Jurkat, Clone E6-1 (cell line): Measurements from ENCODE around the gene LRRC47.
"Not testable (repeated sequence)": the region's sequence is repeated elsewhere in the genome, so short reads cannot be mapped to it uniquely, and the experiment has no call there.

Experiments used
- DNase-seq: peaks from one replicate; pipeline ENCODE4 v3.0.0-alpha.2; 2011; ENCODE audit warnings: low read depth, low spot score
- H3K4me3 ChIP-seq: 2 replicates; pipeline ENCODE4 v1.5.1; 2011; ENCODE audit warnings: mild to moderate bottlenecking, low read length, control low read depth, moderate library complexity

Gene LRRC47

DNA sequence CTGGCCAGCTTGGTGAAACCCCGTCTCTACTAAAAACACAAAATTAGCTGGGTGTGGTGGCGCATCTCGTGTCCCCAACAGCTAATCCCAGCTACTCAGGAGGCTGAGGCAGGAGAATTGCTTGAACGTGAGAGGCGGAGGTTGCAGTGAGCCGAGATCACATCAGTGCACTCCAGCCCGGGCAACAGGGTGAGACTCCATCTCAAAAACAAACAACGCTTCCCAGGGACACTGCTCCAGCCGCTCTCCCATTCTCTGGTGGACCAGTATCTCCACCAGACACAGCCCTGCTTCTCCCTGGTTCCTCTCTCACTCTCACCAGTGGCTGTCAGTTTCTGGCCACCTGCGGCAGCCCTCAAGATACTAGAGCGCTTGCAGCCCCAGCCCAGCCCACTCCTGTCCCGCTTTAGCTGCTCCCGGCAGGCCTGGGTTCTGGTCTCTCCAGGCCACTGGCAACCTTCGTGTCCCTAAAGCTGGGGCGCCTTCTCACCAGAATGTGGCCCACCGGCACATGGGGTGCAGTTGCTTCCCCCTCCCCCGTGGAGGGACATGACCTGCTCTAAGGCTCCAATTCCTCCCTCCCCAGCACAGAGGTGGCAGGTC, 20.9 kb upstream of the LRRC47 start:
- H3K4me3 ChIP-seq = no peak overlapping the region
- DNase-seq = no peak

- no peak for DNase-seq
These were observed 20.2 kb upstream of the LRRC47 start for GRCh38 chr1:3816331-3817137.

GRCh38 chr1:3814771-3815561, 18.7 kb upstream of the LRRC47 start:
- no peak for DNase-seq

More at GRCh38 chr1:3816331-3817137, 20.2 kb upstream of the LRRC47 start:
- no peak overlapping the region for H3K4me3 ChIP-seq

DNA sequence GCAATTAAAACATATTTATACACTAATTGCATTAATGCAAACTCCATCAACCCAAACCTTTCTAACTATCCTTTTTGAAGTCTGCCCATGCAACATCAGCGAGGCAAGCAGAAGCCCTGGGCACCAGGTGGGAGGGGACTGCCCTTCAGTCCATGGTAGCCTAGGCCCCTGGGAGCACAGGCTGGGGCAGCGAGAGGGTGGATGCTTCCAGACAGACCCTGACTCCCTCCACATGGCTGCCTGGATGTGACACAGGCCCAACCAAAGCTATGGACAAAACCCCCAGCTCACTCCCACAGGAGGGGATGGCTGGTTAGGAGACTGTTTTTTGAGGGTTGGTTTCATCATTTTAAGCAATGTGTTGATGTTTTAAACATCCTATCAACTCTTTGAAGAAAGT, 17.8 kb upstream of the LRRC47 start:
- no peak for DNase-seq
- no peak overlapping the region for H3K4me3 ChIP-seq

More at GRCh38 chr1:3814771-3815561, 18.7 kb upstream of the LRRC47 start:
- no peak overlapping the region for H3K4me3 ChIP-seq

DNA sequence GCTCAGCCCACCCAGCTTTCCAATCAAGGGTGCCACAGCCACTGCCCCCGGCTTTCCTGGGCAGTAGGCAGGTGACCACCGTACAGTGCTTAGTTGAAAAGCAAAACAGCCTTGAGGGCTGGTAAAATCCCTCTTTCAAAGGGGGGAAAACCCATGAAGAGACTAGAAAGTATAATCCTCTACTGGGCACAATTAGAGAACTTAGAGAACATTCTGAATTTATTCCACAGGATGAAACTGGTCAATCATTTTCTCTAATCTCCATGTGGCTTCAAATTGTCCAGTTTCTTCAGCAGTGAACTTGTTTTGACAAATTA, 15.3 kb upstream of the LRRC47 start:
- H3K4me3 ChIP-seq = no peak overlapping the region
- DNase-seq = no peak

DNA sequence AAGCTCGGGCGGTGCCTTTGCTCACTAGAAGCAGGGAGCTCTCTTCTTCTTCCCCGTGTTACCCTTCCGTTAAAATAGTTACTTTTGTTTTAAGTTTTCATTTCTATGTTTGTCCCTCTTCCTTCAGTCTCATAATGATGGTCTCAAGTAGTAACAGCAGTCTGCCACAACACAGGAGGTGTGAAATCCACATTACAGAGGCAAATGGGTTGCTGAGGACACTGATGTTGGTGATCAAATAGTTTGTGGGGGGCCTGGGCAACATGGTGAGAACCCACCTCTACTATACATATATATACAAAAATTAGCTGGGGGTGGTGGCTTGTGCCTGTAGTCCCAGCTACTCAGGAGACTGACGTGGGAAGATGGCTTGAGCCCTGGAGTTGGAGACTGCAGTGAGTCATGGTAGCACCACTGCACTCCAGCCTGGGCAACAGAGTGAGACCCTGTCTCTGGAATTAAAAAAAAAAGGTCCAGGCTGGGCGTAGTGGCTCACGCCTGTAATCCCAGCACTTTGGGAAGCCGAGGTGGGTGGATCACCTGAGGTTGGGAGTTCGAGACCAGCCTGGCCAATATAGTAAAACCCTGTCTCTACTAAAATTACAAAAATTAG, 14.0 kb upstream of the LRRC47 start:
- H3K4me3 ChIP-seq, DNase-seq: not testable (repeated sequence)

DNA sequence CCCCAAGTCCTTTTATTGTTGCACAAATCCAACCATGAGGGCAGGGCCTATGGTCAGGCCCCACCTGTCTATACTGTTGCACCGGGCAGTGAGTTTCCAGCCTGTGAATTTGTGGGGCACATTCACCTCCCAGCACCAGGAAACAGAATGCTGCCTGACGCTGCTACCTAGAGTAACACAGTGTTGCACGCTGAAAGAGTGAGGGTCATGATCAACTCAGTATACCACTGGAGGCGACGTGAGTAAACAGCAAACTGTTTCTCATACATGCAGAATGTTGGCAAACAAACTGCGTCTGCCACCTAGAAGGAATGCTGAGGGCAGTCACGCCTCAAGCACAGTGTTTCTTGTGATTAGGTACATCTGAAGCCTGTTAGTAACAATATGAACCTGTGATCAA, 13.4 kb upstream of the LRRC47 start:
- DNase-seq = no peak
- no peak overlapping the region for H3K4me3 ChIP-seq

DNA sequence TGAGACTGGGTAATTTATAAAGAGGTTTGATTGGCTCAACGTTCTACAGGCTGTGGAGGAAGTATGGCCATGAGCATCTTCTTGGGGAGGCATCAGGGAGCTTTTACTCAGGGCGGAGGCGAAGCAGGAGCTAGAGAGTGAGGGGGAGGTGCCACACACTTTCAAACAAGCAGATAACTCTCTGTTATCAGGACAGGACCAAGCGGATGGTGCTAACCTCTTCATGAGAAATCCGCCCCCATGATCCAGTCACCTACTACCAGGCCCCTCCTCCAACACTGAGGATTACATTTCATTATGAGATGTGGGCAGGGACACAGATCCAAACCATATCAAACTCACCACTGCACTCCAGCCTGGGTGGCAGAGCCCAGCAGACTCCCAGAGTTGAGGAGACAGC, 11.5 kb upstream of the LRRC47 start:
- no peak for DNase-seq
- H3K4me3 ChIP-seq = no peak overlapping the region

DNA sequence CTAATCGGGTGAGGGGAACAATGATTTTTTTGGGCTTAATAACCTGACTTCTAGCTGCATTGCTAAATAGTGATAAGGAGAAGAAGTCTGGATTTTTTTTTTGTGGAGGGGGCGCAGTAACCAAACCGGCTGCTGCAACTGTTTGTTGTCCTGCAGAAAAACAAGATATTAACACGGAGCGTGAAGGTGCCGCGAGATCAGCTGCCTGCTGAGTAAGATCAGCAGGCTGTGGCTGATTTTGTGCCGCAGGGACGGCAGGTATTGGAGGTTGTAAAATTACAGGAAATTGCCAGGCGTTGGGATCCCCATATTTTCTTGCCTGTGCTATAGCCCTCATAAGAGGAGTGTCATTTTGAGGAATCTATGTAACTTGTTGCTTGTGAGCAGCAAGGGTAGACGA, 8.7 kb upstream of the LRRC47 start:
- H3K4me3 ChIP-seq = no peak overlapping the region
- no peak for DNase-seq

DNA sequence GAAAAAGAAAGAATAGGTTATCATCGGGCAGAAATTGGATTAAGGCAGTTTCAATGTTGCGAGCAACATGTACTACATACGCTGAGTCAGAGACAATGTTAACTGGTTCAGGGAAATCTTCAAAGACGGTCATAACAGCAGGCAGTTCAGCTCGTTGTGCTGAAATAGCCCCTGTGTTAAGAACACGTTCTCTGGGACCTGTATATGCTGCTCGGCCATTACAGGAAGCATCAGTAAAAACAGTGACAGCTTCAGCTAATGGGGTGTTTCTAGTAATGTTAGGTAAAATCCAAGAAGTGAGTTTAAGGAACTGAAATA, 8.3 kb upstream of the LRRC47 start:
- not testable (repeated sequence) for DNase-seq, H3K4me3 ChIP-seq

- no peak for DNase-seq
- H3K4me3 ChIP-seq = no peak overlapping the region
These were observed 7.8 kb upstream of the LRRC47 start for GRCh38 chr1:3803905-3804626.

DNA sequence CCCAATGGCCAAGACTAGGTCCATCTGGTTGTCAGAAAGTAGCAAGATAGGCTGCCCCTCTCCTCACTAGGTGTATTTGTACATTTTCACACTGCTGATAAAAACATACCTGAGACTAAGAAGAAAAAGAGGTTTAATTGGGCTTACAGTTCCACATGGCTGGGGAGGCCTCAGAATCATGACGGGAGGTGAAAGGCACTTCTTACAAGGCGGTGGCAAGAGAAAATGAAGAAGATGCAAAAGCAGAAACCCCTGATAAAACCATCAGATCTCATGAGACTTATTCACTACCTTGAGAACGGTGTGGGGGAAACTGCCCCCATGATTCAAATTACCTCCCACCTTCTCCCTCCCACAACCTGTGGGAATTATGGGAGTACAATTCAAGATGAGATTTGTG, 4.5 kb upstream of the LRRC47 start:
- not testable (repeated sequence) for H3K4me3 ChIP-seq

DNA sequence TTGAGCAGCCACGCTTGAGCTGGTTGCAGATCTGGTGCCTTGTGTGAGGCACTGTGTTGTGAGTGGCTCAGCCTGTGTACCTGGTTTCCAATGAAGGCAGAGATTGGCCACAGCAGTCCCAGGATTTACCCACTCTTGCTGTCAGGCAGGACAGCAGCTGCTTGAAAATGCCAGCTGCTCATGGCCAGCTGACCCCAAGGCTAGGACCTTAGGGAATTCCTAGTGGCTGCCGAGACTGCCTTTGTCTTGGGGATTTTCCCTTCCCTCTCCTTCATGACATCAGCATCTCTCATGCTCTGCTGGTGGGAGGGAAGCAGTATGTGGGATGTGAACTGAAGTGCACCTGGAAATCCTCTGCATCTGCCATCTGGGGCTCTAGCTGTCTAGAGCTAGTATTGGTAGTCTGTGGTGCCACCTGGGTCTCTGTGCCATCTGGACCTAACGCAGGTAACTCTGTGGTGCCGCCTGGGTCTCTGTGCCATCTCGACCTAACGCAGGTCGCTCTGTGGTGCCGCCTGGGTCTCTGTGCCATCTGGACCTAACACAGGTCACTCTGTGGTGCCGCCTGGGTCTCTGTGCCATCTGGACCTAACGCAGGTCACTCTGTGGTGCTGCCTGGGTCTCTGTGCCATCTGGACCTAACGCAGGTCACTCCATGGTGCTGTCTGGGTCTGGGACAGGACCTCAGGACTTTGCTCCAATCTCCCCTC, 3.8 kb upstream of the LRRC47 start:
- DNase-seq = no peak

More for the DNA sequence above, 4.5 kb upstream of the LRRC47 start:
- not testable (repeated sequence) for DNase-seq

GRCh38 chr1:3795453-3796214, 664 bp downstream of the LRRC47 start:
- H3K4me3 ChIP-seq = peak overlapping the region; percentile 70
- no peak for DNase-seq

More for the DNA sequence above, 3.8 kb upstream of the LRRC47 start:
- H3K4me3 ChIP-seq = no peak overlapping the region

DNA sequence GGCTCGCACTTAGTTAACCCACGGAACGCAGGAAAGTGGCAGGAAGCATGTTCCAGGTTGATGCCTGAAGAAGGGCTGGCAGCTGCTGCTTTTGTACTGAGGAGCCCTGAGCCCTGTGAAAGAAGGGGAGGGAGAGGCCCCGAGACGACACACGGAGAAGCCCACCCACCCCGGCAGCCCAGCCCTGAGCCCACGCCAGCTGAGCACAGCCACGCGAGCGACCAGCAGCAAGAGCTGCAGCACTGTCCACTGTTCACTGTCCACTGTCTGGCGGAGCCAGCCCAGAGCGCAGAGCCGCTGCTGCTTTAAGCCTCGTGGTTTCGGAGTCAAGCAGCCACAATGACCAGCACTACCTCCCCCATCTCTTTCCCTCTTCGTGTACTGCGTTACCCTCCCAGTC, 5.3 kb downstream of the LRRC47 start:
- DNase-seq = no peak
- no peak overlapping the region for H3K4me3 ChIP-seq

DNA sequence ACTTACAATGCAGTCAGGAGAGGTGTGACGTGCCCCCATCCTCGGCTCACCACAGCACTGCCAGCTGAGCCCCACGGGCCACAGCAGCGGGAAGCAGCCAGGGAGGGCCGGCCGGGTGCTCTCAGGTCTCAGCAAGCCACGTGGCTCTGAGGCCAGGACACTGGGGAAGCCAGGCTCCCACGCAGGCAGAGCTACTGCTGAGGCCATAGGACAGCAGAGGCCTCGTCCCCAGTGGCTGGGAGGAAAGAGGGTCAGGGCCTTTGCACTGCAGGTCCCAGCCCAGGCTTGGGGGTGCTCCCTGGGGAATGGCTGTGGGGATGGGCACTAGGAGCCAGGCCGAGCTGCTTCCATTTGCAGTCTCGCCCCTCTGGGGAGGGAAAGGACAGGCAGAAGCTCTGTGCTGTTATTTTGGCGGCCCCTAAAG, 5.8 kb downstream of the LRRC47 start:
- DNase-seq = no peak
- no peak overlapping the region for H3K4me3 ChIP-seq

DNA sequence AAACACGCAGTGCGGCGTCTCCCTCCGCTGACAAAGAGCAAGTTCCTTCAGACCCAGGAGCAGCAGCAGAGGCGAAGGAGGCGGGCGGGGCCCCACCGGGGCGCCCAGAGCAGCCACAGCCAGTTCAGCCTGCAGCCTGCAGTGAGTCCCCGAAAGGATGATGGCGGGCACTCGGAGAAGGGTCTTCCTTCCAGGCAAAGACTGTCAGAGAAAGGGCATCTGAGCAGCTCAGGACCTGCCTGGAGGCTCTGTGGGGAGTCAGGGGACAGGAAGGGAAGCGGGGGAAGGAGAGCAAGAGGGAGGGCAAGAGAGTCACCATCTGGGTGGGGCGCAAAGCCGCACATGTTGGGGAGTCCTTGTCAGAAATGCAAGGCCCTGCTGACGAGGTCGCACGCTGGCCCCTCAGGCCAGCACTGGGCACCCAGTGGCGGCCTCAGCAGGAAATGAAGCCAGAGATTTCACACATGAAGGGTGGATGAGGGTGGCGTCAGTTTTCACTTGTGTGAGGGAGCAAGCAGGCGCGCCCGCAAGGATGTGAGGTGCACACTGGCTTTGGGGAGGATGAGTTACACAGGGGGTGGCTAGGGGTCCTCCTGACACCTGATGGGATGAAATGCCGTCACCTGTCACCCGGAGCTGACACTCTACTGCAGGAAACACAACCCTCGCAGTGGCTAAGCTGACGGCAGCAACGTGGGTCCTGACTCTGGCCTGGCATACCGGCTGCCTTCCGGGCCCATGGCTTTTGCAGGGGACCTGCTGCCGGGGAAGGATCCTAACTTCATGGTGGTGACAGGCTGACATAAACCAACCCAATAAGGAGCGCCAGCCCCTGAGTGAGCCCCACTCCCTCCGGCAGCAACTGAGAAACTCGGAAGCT, 6.6 kb downstream of the LRRC47 start:
- DNase-seq = no peak
- no peak overlapping the region for H3K4me3 ChIP-seq
